A549 (cell line): Measurements from ENCODE around the gene RNF17.

Source experiments
- CBX2 ChIP-seq: fragments of 200-600 bp; sonication (generic); IDR thresholded peaks from 2 replicates; pipeline ENCODE4 v1.6.1; 2016; ENCODE audit warnings: low read depth, mild to moderate bottlenecking, borderline replicate concordance
- CBX8 ChIP-seq: fragments of 200-600 bp; sonication (generic); IDR thresholded peaks from 2 replicates; pipeline ENCODE4 v1.6.1; 2016
- CEBPB ChIP-seq, 2 experiments: fragments of >200 bp in 1 of 2; sonication (Bioruptor Twin) in 1 of 2; formaldehyde crosslinking in 1 of 2; IDR thresholded peaks; 2 replicates each; pipeline ENCODE4 v1.6.1; 2012 to 2016
- CTCF ChIP-seq: fragments of >200 bp; sonication (Bioruptor Twin); formaldehyde crosslinking; IDR thresholded peaks from 3 replicates; pipeline ENCODE4 v1.5.1; 2016
- EP300 ChIP-seq, 2 experiments: fragments of >200 bp; sonication (Bioruptor Twin); formaldehyde crosslinking; IDR thresholded peaks; 2 replicates in 1 of 2; 3 replicates in 1 of 2; pipeline ENCODE4 v1.6.1; 2016 to 2017
- ESRRA ChIP-seq: fragments of 150-350 bp; IDR thresholded peaks from 2 replicates; pipeline ENCODE4 v1.6.1; 2014; ENCODE audit warnings: mild to moderate bottlenecking, low read length, borderline replicate concordance
- JUN ChIP-seq, 2 experiments: fragments of >200 bp; sonication (Bioruptor Twin); formaldehyde crosslinking; IDR thresholded peaks; 2 replicates in 1 of 2; 3 replicates in 1 of 2; pipeline ENCODE4 v1.6.1; 2016 to 2017
- RFX5 ChIP-seq: fragments of 450-650 bp; IDR thresholded peaks from 2 replicates; pipeline ENCODE4 v1.7.1; 2014; ENCODE audit warnings: antibody characterized with exemption, mild to moderate bottlenecking, moderate library complexity
- TF ChIP-seq, protein P1 (sequence below): fragments of 200-600 bp; sonication (generic); IDR thresholded peaks from 2 replicates; pipeline ENCODE4 v1.6.1; 2016; ENCODE audit warnings: antibody characterized with exemption, mild to moderate bottlenecking, moderate library complexity
- TF ChIP-seq, protein P2 (sequence below): IDR thresholded peaks from 2 replicates; pipeline ENCODE4 v1.6.1; 2012

- TF ChIP-seq, protein P1, sequence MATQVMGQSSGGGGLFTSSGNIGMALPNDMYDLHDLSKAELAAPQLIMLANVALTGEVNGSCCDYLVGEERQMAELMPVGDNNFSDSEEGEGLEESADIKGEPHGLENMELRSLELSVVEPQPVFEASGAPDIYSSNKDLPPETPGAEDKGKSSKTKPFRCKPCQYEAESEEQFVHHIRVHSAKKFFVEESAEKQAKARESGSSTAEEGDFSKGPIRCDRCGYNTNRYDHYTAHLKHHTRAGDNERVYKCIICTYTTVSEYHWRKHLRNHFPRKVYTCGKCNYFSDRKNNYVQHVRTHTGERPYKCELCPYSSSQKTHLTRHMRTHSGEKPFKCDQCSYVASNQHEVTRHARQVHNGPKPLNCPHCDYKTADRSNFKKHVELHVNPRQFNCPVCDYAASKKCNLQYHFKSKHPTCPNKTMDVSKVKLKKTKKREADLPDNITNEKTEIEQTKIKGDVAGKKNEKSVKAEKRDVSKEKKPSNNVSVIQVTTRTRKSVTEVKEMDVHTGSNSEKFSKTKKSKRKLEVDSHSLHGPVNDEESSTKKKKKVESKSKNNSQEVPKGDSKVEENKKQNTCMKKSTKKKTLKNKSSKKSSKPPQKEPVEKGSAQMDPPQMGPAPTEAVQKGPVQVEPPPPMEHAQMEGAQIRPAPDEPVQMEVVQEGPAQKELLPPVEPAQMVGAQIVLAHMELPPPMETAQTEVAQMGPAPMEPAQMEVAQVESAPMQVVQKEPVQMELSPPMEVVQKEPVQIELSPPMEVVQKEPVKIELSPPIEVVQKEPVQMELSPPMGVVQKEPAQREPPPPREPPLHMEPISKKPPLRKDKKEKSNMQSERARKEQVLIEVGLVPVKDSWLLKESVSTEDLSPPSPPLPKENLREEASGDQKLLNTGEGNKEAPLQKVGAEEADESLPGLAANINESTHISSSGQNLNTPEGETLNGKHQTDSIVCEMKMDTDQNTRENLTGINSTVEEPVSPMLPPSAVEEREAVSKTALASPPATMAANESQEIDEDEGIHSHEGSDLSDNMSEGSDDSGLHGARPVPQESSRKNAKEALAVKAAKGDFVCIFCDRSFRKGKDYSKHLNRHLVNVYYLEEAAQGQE, result no peak
- TF ChIP-seq CBX2 (no peak), CTCF (no peak), RFX5 (no peak), CBX8 (no peak), CEBPB (IDR thresholded peaks at IDR 0.05) (no peak), ESRRA (no peak), JUN (IDR thresholded peaks at IDR 0.05) (no peak), EP300 (IDR thresholded peaks at IDR 0.05) (no peak)
- TF ChIP-seq, protein P2, sequence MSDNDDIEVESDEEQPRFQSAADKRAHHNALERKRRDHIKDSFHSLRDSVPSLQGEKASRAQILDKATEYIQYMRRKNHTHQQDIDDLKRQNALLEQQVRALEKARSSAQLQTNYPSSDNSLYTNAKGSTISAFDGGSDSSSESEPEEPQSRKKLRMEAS, result no peak
These were observed 18.5 kb upstream of the RNF17 start for GRCh38 chr13:24745516-24745860.
